A549 treated with AZD2906 at 1 μM for 4 hours (cell line): Measurements from ENCODE around the gene SORCS3. TPM values are rescaled to one million over a fixed set of nuclear protein-coding genes. Genes with fewer than 3 reads are reported as not detected.

Experiments used
- total RNA-seq: library from RNA; stranded (reverse); fragments of 200-300 nt; extraction: Qiagen RNA extraction; gene quantifications from 5 replicates; pipeline ENCODE4 v1.2.3, GENCODE V29; 2022

Gene SORCS3
- not detected in 5 replicates for total RNA-seq

DNA sequence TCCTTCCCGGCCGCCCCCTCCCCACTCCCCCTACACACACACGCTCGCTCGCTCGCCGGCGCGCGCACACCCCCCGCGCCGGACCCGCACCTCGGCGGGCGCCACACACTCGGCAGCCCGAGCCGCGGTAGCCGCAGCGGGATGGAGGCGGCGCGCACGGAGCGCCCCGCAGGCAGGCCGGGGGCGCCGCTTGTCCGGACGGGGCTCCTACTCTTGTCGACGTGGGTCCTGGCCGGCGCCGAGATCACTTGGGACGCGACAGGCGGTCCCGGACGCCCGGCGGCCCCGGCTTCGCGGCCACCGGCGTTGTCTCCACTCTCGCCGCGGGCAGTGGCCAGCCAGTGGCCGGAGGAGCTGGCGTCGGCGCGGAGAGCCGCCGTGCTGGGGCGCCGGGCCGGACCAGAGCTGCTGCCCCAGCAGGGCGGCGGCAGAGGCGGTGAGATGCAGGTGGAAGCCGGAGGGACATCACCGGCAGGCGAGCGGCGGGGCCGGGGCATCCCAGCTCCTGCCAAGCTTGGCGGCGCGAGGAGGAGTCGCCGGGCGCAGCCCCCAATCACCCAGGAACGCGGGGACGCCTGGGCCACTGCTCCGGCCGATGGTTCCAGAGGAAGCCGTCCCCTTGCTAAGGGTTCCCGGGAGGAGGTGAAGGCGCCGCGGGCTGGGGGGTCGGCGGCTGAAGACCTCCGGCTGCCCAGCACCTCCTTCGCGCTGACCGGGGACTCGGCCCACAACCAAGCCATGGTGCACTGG, at the start of gene SORCS3:
SORCS3 (plus strand) TSS at position 104 of the 750 bp plus-strand sequence.

